ENCODE data around the gene MLNR. TPM values are rescaled to one million over a fixed set of nuclear protein-coding genes. Genes with fewer than 3 reads are reported as not detected.

MLNR gene
- total RNA-seq, 4 donors from 2014 or later = not detected

DNA sequence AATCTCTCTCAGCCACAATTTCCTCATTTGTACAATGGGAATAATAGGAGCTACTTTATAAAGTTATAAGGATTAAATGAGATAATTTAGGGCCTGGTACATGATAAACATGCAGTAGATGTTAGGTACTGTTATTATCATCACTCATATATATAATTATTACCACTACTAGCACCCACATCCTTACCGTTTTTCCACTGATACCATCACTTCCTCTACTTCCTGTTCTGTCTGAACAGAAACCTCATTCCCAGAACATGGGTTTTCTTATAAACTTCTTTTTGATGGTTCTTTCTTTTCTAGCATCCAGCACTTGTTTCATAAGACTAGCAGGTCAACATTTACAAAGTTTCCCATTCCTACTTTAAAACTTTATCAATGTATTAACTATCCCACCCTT lies 33.9 kb downstream of the MLNR start:
- Histone ChIP-seq H3K36me3 (peaks cover 0 to 16% (median 0%) of the 10 kb centered on the region in 3 donors), H3K27me3 (no peaks in the 10 kb centered on the region), H3K9me3 (no peaks in the 10 kb centered on the region), H3K27ac (no peak overlapping the region), H3K4me1 (peaks cover 0 to 4% (median 0%) of the 10 kb centered on the region in 4 donors), H3K4me3 (no peak overlapping the region)
- TF ChIP-seq, protein P1, sequence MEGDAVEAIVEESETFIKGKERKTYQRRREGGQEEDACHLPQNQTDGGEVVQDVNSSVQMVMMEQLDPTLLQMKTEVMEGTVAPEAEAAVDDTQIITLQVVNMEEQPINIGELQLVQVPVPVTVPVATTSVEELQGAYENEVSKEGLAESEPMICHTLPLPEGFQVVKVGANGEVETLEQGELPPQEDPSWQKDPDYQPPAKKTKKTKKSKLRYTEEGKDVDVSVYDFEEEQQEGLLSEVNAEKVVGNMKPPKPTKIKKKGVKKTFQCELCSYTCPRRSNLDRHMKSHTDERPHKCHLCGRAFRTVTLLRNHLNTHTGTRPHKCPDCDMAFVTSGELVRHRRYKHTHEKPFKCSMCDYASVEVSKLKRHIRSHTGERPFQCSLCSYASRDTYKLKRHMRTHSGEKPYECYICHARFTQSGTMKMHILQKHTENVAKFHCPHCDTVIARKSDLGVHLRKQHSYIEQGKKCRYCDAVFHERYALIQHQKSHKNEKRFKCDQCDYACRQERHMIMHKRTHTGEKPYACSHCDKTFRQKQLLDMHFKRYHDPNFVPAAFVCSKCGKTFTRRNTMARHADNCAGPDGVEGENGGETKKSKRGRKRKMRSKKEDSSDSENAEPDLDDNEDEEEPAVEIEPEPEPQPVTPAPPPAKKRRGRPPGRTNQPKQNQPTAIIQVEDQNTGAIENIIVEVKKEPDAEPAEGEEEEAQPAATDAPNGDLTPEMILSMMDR (IDR thresholded peaks at IDR 0.05) = no peak
- no peak for TF ChIP-seq POLR2A (IDR thresholded peaks at IDR 0.05)
- DNase-seq = no peak

DNA sequence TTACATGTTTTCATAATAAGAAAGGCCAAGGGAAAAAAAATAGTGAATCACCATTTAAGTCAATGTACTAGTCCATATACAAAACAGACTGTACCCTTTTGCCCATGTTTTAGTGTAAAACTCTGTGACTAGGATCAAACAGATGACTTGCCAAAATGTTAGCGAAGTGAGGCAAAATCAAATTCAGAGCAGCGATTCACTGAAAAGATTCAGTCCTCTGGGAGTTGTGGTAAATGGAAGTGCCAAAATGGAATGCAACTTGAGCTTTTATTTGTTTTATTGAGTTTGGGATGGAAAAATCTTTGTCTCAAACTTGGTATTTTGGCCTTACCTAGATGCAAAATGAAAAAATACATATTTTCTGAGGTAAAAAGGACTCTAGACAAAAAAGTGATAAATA lies 36.7 kb downstream of the MLNR start:
- Histone ChIP-seq H3K4me3 (no peak overlapping the region), H3K27ac (no peak overlapping the region), H3K27me3 (no peaks in the 10 kb centered on the region), H3K36me3 (peaks cover 0 to 43% (median 0%) of the 10 kb centered on the region in 3 donors), H3K9me3 (no peaks in the 10 kb centered on the region), H3K4me1 (no peaks in the 10 kb centered on the region)
- no peak for DNase-seq
- TF ChIP-seq POLR2A (IDR thresholded peaks at IDR 0.05) = no peak
- TF ChIP-seq, protein P1 (IDR thresholded peaks at IDR 0.05) = no peak

DNA sequence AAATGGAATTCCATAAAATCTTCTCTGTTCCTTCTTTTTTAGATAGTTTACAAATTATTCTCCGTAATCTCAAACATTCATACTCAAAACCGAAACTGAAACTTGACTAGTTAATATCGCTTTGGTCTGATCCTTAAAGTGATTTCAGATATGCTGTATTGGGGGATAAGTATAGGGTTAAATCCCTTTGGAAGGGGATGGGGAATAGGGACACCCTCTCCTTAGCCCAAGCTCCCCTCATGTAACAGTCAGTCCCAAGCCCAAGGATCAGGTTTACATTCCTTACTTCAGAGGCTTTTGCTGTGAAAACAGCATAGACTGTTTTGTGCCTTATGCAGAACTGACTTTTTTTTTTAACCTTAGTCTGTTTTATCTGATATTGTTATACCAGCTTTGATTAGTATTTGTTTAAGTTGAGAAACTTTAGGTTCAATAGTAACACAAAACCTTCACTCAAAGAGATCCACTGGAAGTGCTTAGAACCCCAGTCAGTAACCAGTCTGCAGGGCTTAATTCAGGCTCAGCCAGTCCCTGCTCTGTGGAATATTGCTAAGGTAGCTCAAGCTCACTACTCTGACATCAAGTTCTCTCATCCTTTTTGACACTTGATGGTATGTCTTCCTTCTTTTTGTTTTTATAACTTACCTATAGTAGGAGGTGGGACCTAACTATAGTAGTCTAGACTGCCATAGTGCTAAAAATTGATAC lies 38.1 kb downstream of the MLNR start:
- Histone ChIP-seq H3K9me3 (no peaks in the 10 kb centered on the region), H3K36me3 (peaks cover 0 to 45% (median 0%) of the 10 kb centered on the region in 3 donors), H3K4me1 (no peaks in the 10 kb centered on the region), H3K27me3 (no peaks in the 10 kb centered on the region), H3K4me3 (peak overlapping the region; percentile 3 to 45 (median 32)), H3K27ac (peak overlapping the region in 3 of 4 donors; percentile 7 to 37 (median 36))
- no peak for DNase-seq
- TF ChIP-seq, protein P1 (IDR thresholded peaks at IDR 0.05) = no peak
- no peak for TF ChIP-seq POLR2A (IDR thresholded peaks at IDR 0.05)

DNA sequence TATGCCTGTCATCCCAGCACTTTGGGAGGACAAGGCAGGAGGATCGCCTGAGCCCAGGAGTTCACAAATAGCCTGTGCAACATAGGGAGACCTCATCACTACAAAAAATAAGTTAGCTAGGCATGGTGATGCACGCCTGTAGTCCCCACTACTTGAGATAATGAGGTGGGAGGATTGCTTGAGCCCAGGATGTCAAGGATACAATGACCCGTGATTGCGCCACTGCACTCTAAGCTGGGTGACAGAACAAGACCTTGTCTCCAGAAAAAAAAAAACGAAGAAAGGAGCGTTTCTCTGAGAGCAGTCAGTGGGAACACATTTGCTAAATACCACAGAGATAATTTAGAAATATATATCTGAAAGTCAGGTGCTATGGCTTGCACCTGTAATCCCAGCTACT lies 39.4 kb downstream of the MLNR start:
- Histone ChIP-seq H3K4me1 (no peaks in the 10 kb centered on the region), H3K27ac (no peak overlapping the region), H3K27me3 (no peaks in the 10 kb centered on the region), H3K36me3 (peaks cover 0 to 45% (median 0%) of the 10 kb centered on the region in 3 donors), H3K4me3 (no peak overlapping the region), H3K9me3 (no peaks in the 10 kb centered on the region)
- no peak for TF ChIP-seq POLR2A (IDR thresholded peaks at IDR 0.05)
- TF ChIP-seq, protein P1 (IDR thresholded peaks at IDR 0.05) = no peak
- no peak for DNase-seq

DNA sequence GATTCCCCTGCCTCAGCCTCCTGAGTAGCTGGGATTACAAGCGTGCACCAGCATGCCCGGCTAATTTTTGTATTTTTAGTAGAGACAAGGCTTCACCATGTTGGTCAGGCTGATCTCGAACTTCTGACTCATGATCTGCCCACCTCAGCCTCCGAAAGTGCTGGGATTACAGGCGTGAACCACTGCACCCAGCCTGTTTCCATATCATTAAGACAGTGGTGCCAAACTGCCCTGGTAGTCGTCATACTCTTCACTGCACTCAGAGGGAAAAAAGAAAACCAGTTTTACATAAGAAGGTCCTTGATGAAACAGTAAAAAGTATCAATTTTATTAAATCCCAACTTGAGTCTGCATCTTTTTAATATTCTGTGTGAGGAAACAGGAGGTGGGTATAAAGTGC lies 42.5 kb downstream of the MLNR start:
- Histone ChIP-seq H3K9me3 (no peaks in the 10 kb centered on the region), H3K27me3 (no peaks in the 10 kb centered on the region), H3K4me1 (no peaks in the 10 kb centered on the region), H3K36me3 (peaks cover 0 to 38% (median 0%) of the 10 kb centered on the region in 3 donors), H3K27ac (no peak overlapping the region), H3K4me3 (no peak overlapping the region)
- DNase-seq = no peak
- TF ChIP-seq POLR2A (IDR thresholded peaks at IDR 0.05) = no peak
- TF ChIP-seq, protein P1 (IDR thresholded peaks at IDR 0.05) = no peak

All from Peyer's patch (tissue), 4 donors.